Activated CD4-positive, alpha-beta T cell treated with anti-CD3 and anti-CD28 coated beads, Interleukin-2, amount 10 ng/mL, durations not matched to agents 7 days and 5 days (primary cell): ENCODE results near the gene SHKBP1. TPM values are rescaled to one million over a fixed set of nuclear protein-coding genes. Genes with fewer than 3 reads are reported as not detected.
A peak's percentile ranks its signal among the peaks of the same experiment; 100 is the strongest.

Experiments
- CTCF ChIA-PET: fragments of 350-600 bp; sonication (Branson Sonifier 250); formaldehyde crosslinking; loops from one replicate; lab custom pipeline; 2021; ENCODE audit warnings: antibody characterized with exemption; lab: Charles Lee
- POLR2A ChIA-PET: fragments of 350-600 bp; sonication (Branson Sonifier 250); formaldehyde crosslinking; loops from one replicate; lab custom pipeline; 2021; ENCODE audit warnings: antibody characterized with exemption; lab: Charles Lee
- DNase-seq: peaks from one replicate; pipeline ENCODE4 v3.0.0-alpha.2; 2020
- H3K27ac Mint-ChIP-seq: one replicate; pipeline ENCODE4 v1.8.0; 2021; ENCODE audit warnings: mild to moderate bottlenecking, moderate library complexity, mixed read lengths
- H3K27me3 Mint-ChIP-seq: one replicate; pipeline ENCODE4 v1.8.0; 2021; ENCODE audit warnings: mixed read lengths
- H3K36me3 Mint-ChIP-seq: one replicate; pipeline ENCODE4 v1.8.0; 2021; ENCODE audit warnings: low read depth, mixed read lengths
- H3K4me1 Mint-ChIP-seq: one replicate; pipeline ENCODE4 v1.8.0; 2021; ENCODE audit warnings: mixed read lengths
- H3K4me3 Mint-ChIP-seq: one replicate; pipeline ENCODE4 v1.8.0; 2021; ENCODE audit warnings: mild to moderate bottlenecking, moderate library complexity, mixed read lengths
- H3K9me3 Mint-ChIP-seq: one replicate; pipeline ENCODE4 v1.8.0; 2021; ENCODE audit warnings: mixed read lengths
- total RNA-seq, 2 experiments: library from RNA; stranded (reverse); gene quantifications; one replicate each; pipeline ENCODE4 v1.2.3, GENCODE V29; 2021

SHKBP1 gene
- total RNA-seq, 2 experiments from 2014 or later: 147 to 158 TPM

DNA sequence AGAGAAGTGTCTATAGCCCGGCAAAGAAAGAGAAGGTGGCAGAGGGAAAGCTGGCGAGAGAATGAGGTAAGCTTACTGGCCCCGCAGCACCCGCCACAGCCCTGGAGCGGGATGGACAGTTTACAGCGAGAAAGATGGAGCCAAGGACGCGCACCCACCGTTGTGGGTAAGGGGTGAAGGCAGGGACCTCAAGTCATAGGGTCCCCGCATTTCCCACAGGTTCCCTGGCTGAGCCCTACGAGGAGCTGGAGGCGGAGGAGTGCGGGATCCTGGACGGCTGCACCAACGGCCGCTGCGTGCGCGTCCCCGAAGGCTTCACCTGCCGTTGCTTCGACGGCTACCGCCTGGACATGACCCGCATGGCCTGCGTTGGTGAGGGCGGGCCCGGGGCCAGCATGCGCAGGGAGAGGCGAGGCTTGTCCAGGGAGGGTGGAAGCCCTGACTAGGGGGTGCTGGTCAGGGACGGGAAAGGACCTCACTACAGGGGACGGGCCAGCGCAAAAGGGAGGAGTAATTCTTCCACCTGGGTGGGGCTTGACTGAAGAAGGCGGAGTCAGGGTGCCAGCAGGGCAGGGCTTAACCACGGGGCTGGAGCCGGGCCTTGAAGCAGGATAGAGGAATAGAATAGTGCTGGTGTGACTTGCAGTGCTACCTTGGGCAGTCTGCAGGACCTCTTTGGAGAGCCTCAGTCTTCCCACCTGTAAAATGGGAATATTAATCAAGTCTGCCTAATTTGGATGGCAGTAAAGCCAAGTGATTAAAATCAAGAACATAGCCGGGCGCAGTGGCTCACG lies 51.0 kb downstream of the SHKBP1 start:
- ChIA-PET POLR2A (no interaction called here), CTCF (no interaction called here)
- H3K4me1 Mint-ChIP-seq: peaks cover 25% of the 10 kb centered on the region
- H3K27ac Mint-ChIP-seq: no peak overlapping the region
- no peak overlapping the region for H3K4me3 Mint-ChIP-seq
- peaks cover 17% of the 10 kb centered on the region for H3K36me3 Mint-ChIP-seq
- H3K27me3 Mint-ChIP-seq: no peaks in the 10 kb centered on the region
- DNase-seq: no peak
- H3K9me3 Mint-ChIP-seq: no peaks in the 10 kb centered on the region

DNA sequence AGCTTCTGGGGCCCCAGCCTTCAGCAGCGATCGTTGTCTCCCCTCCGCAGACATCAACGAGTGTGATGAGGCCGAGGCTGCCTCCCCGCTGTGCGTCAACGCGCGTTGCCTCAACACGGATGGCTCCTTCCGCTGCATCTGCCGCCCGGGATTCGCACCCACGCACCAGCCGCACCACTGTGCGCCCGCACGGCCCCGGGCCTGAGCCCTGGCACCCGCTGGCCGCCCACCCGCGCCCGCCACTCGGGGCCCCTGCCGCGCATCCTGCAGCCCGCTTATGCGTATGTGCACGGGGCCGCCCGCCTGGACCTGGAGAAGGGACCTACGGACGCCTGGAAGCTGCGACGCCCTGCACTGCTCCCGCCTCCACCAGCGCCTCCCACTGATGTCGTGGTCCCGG lies 52.7 kb downstream of the SHKBP1 start:
- Mint-ChIP-seq H3K9me3 (no peaks in the 10 kb centered on the region), H3K4me3 (no peak overlapping the region), H3K27me3 (no peaks in the 10 kb centered on the region), H3K4me1 (peaks cover 18% of the 10 kb centered on the region), H3K27ac (no peak overlapping the region), H3K36me3 (peaks cover 14% of the 10 kb centered on the region)
- CTCF ChIA-PET: no interaction called here
- no peak for DNase-seq
- POLR2A ChIA-PET: no interaction called here

DNA sequence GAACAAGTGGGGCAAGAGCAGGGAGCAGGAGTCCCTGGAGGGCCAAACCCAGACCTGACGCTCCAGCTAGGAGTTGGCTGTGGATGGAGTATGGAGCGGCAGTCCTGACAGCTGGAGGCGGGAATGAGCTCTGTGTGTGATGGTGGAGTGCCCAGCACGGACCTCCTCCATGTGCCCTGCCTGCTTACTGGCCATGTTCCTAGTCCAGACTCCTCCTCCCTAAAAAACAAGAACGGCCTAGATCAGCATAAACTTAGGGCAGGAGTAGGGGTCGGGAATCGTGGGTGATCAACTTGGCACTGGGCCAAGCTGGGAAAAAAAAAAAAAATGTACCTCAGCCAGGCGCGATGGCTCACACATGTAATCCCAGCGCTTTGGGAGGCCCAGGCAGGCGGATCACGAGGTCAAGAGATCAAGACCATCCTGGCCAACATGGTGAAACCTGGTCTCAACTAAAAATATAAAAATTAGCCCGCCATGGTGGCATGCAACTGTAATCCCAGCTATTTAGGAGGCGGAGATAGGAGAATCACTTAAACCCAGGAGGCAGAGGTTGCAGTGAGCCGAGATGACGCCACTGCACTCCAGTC lies 54.0 kb downstream of the SHKBP1 start:
- Mint-ChIP-seq H3K36me3 (peaks cover 8% of the 10 kb centered on the region), H3K4me1 (peaks cover 15% of the 10 kb centered on the region), H3K4me3 (no peak overlapping the region), H3K27me3 (peaks cover 6% of the 10 kb centered on the region), H3K9me3 (no peaks in the 10 kb centered on the region), H3K27ac (no peak overlapping the region)
- POLR2A ChIA-PET: no interaction called here
- CTCF ChIA-PET: interaction anchor here (0.8 kb wide), 1 partner anchor 109 kb away, joined by 3 read pairs; no protein-coding TSS in a partner anchor
- no peak for DNase-seq

DNA sequence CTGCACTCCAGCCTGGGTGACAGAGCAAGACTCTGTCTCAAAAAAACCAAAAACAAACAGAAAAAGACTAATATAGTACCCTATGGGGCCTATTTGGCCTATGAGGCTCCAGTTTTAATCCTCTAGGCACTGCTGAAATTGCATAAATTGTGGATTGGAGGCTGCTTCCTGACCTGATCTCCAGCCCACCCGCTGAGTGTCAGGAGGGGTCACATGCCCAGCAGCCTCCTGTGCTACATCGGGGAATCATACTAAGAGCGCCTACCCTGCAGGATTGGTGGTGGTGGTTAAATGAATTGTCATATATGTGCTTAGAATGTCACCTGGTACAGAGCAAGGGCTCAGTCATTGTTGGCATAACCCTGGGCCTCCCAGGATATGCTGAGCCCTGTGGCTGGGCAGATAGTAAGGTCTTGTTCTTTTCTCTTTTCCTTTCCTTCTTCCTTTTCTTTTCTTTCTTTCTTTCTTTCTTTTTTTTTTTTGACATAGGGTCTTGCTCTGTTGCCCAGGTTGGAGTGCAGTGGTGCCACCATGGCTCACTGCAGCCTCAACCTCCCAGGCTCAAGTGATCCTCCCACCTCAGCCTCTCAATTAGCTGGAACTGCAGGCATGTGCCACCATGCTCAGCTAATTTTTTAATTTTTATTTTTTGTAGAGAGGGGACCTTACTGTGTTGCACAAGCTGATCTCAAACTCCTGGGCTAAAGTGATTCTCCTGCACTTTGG lies 55.8 kb downstream of the SHKBP1 start:
- Mint-ChIP-seq H3K9me3 (no peaks in the 10 kb centered on the region), H3K27me3 (peaks cover 7% of the 10 kb centered on the region), H3K27ac (no peak overlapping the region), H3K4me3 (no peak overlapping the region), H3K36me3 (peaks cover 6% of the 10 kb centered on the region), H3K4me1 (peaks cover 15% of the 10 kb centered on the region)
- no peak for DNase-seq
- ChIA-PET POLR2A (no interaction called here), CTCF (interaction anchor here (2.7 to 2.9 kb wide), 2 partner anchors 13 to 28 kb away, joined by 12 to 36 read pairs; no protein-coding TSS in a partner anchor)

DNA sequence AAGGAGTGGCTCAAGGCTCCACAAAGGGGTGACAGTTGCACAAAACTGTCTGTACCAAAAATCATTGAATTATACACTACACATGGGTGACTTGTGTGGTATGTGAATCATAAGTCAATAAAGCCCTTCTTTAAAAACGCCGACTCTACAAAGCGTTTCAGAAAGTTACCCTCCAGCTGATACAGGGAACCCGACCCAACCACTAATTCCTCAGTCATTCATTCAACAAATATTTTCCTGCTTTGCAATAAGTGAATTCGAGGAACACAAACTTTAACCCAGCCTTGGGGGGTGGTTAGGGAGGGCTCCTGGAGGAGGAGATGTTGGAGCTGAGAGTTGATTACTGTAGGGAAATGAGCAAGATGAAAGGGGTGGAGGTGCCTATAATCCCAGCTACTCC lies 56.5 kb downstream of the SHKBP1 start:
- H3K27me3 Mint-ChIP-seq: peaks cover 7% of the 10 kb centered on the region
- H3K9me3 Mint-ChIP-seq: no peaks in the 10 kb centered on the region
- ChIA-PET POLR2A (no interaction called here), CTCF (interaction anchor here (0.9 to 2.9 kb wide), 5 partner anchors 9 to 92 kb away, joined by 6 to 36 read pairs (median 12); no protein-coding TSS in a partner anchor)
- no peak for DNase-seq
- H3K36me3 Mint-ChIP-seq: peaks cover 6% of the 10 kb centered on the region
- no peak overlapping the region for H3K27ac Mint-ChIP-seq
- no peak overlapping the region for H3K4me3 Mint-ChIP-seq
- H3K4me1 Mint-ChIP-seq: peaks cover 15% of the 10 kb centered on the region

DNA sequence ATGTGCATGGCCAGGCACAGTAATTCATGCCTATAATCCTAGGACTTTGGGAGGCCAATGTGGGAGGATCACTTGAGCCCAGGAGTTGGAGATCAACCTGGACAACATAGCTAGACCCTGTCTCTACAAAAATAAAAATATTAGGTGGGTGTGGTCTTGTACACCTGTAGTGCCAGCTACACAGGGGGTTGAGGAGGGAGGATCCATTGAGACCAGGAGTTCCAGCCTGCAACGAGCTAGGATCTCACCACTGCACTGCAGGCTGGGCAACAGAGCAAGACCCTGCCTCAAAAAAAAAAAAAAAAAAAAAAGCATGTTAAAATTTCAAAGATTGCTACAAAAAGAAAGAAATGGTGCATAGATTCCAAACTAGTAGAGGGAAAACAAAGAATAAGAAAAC lies 61.7 kb downstream of the SHKBP1 start:
- CTCF ChIA-PET: interaction anchor here (1.1 kb wide), 1 partner anchor 170 kb away, joined by 5 read pairs; no protein-coding TSS in a partner anchor
- no peak for DNase-seq
- peaks cover 7% of the 10 kb centered on the region for H3K27me3 Mint-ChIP-seq
- no peak overlapping the region for H3K4me3 Mint-ChIP-seq
- H3K9me3 Mint-ChIP-seq: no peaks in the 10 kb centered on the region
- POLR2A ChIA-PET: no interaction called here
- peaks cover 13% of the 10 kb centered on the region for H3K4me1 Mint-ChIP-seq
- no peaks in the 10 kb centered on the region for H3K36me3 Mint-ChIP-seq
- H3K27ac Mint-ChIP-seq: no peak overlapping the region

DNA sequence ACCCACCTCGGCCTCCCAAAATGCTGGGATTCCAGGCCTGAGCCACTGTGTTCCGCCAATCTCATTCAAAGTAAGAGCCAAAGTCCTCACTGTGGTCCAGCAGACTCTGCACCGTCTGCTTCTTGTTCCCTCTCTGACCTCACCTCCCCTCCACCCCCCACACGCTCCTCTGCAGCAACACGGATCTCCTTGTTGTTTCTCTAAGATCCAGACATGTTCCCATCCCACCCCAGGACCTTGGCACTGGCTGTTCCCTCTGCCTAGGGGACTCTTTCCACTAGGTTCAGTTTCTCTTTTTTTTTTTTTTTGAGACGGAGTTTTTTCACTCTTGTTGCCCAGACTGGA lies 62.9 kb downstream of the SHKBP1 start:
- no peaks in the 10 kb centered on the region for H3K9me3 Mint-ChIP-seq
- H3K4me3 Mint-ChIP-seq: no peak overlapping the region
- H3K4me1 Mint-ChIP-seq: peaks cover 11% of the 10 kb centered on the region
- no peak for DNase-seq
- CTCF ChIA-PET: no interaction called here
- H3K36me3 Mint-ChIP-seq: no peaks in the 10 kb centered on the region
- H3K27ac Mint-ChIP-seq: no peak overlapping the region
- POLR2A ChIA-PET: no interaction called here
- H3K27me3 Mint-ChIP-seq: peaks cover 7% of the 10 kb centered on the region

DNA sequence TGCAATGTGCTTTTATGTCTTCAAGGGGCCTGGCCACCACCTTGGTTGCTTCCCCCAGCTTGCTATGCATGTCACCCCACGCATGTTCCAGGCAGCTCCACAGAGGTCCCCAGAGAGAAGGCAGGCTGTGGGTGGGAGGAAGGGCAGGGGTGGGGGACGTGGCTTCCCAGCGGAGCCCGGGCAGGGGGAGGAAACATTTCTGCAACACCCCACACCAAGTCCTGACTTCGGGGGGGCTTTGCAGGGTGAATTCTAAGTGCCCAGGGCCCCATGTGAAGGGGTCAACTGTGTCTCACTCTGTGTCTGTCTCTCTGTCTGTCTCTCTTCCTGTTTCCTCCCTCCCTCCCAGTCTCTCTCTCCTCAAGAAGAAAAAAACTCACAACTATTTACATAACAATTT lies 64.1 kb downstream of the SHKBP1 start:
- peaks cover 10% of the 10 kb centered on the region for H3K4me1 Mint-ChIP-seq
- H3K4me3 Mint-ChIP-seq: no peak overlapping the region
- H3K36me3 Mint-ChIP-seq: no peaks in the 10 kb centered on the region
- H3K27ac Mint-ChIP-seq: peak overlapping the region; percentile 41
- no peak for DNase-seq
- H3K27me3 Mint-ChIP-seq: peaks cover under 1% of the 10 kb centered on the region
- CTCF ChIA-PET: no interaction called here
- POLR2A ChIA-PET: no interaction called here
- no peaks in the 10 kb centered on the region for H3K9me3 Mint-ChIP-seq

Other genes with a start within 250 kb of the SHKBP1 start
- gene C19orf47, start 228.5 kb upstream of the SHKBP1 start, total RNA-seq: 10 to 100 TPM; 21.8 to 25.3 TPM
- 10 to 100 TPM; 70.8 to 73.7 TPM for gene PLD3, start 228.2 kb upstream of the SHKBP1 start, total RNA-seq
- gene HIPK4, start 186.7 kb upstream of the SHKBP1 start, total RNA-seq: not detected
- under 1 TPM; 0.75 to 0.94 TPM for gene PRX, start 163.5 kb upstream of the SHKBP1 start, total RNA-seq
- gene SERTAD1, start 150.9 kb upstream of the SHKBP1 start, total RNA-seq: 1 to 10 TPM; 6.2 to 9.7 TPM
- 10 to 100 TPM; 10.6 to 10.9 TPM for gene SERTAD3, start 132.5 kb upstream of the SHKBP1 start, total RNA-seq
- 10 to 100 TPM; 18.5 to 20.0 TPM for gene BLVRB, start 111.1 kb upstream of the SHKBP1 start, total RNA-seq
- under 1 TPM; 0.23 to 0.50 TPM for gene SPTBN4, start 109.9 kb upstream of the SHKBP1 start, total RNA-seq
- 10 to 100 TPM; 71.3 to 75.7 TPM for gene LTBP4, start 24.5 kb downstream of the SHKBP1 start, total RNA-seq
- gene NUMBL, start 113.8 kb downstream of the SHKBP1 start, total RNA-seq: 1 to 10 TPM; 5.7 to 7.3 TPM
- gene COQ8B, start 140.0 kb downstream of the SHKBP1 start, total RNA-seq: 10 to 100 TPM; 23.4 to 33.5 TPM
- 1 to 10 TPM; 4.8 TPM for gene ITPKC, start 140.2 kb downstream of the SHKBP1 start, total RNA-seq
- gene ACTMAP, start 173.6 kb downstream of the SHKBP1 start, total RNA-seq: 10 to 100 TPM; 17.5 to 19.8 TPM
- gene SNRPA, start 174.3 kb downstream of the SHKBP1 start, total RNA-seq: 100 to 1,000 TPM; 149 to 182 TPM
- under 1 TPM in 1 of 2 experiments, not detected in 1; 0.89 TPM for gene MIA, start 198.6 kb downstream of the SHKBP1 start, total RNA-seq
- gene RAB4B, start 201.4 kb downstream of the SHKBP1 start, total RNA-seq: 10 to 100 TPM; 52.8 to 54.7 TPM
- 100 to 1,000 TPM; 124 to 126 TPM for gene EGLN2, start 222.3 kb downstream of the SHKBP1 start, total RNA-seq